SK-N-SH (cell line): ENCODE data around the gene GPATCH1. TPM values are rescaled to one million over a fixed set of nuclear protein-coding genes. Genes with fewer than 3 reads are reported as not detected.

Source experiments
- CTCF ChIA-PET: fragments of 300-600, 350-600 bp; formaldehyde crosslinking; extraction: SDS; loops from one replicate; lab custom pipeline; 2021; lab: Yijun Ruan, JAX
- POLR2A ChIA-PET: fragments of 350-600 bp; sonication (Branson Sonifier 250); formaldehyde crosslinking; extraction: SDS; loops from one replicate; lab custom pipeline; 2020; ENCODE audit warnings: antibody characterized with exemption, inconsistent platforms; lab: Yijun Ruan, JAX
- DNase-seq: peaks from one replicate; pipeline ENCODE4 v3.0.0; 2012
- H2AFZ ChIP-seq: fragments of 200-600 bp; sonication (generic); 2 replicates; pipeline ENCODE4 v1.8.1; 2016; ENCODE audit warnings: antibody characterized with exemption, mild to moderate bottlenecking, low read depth
- H3F3A ChIP-seq: fragments of 200-600 bp; sonication (generic); replicated peaks from 2 replicates; pipeline ENCODE3; 2016; ENCODE audit warnings: antibody characterized with exemption, mild to moderate bottlenecking; ENCODE audit not compliant: insufficient read depth
- H3K27ac ChIP-seq, 2 experiments: fragments of 200-500 bp in 1 of 2; fragments of 200-600 bp in 1 of 2; sonication (Bioruptor generic) in 1 of 2; sonication (generic), shearing (Covaris generic) in 1 of 2; 2 replicates each; pipeline versions ENCODE4 v1.5.1 to v1.6.1; 2014 to 2016; ENCODE audit warnings: low read depth in 2 of 2, inconsistent platforms in 1 of 2, low read length in 1 of 2, mild to moderate bottlenecking in 1 of 2, mixed read lengths in 1 of 2
- H3K27me3 ChIP-seq: fragments of 200-600 bp; sonication (generic), shearing (Covaris generic); 2 replicates; pipeline ENCODE4 v1.6.1; 2016; ENCODE audit warnings: mixed run types; ENCODE audit not compliant: insufficient read depth
- H3K36me3 ChIP-seq, 2 experiments: fragments of 200-500 bp in 1 of 2; fragments of 200-600 bp in 1 of 2; sonication (Bioruptor generic) in 1 of 2; sonication (generic) in 1 of 2; replicated peaks in 1 of 2; 2 replicates each; pipeline versions ENCODE3 to v1.5.1; 2014 to 2016; ENCODE audit warnings: low read length in 1 of 2, mild to moderate bottlenecking in 1 of 2; ENCODE audit not compliant: insufficient read depth in 2 of 2, control insufficient read depth in 1 of 2
- H3K4me1 ChIP-seq, 2 experiments: fragments of 200-500 bp in 1 of 2; fragments of 200-600 bp in 1 of 2; sonication (Bioruptor generic) in 1 of 2; sonication (generic), shearing (Covaris generic) in 1 of 2; 2 replicates each; pipeline versions ENCODE4 v1.5.1 to v1.6.1; 2014 to 2016; ENCODE audit warnings: low read depth in 1 of 2, low read length in 1 of 2, mixed run types in 1 of 2; ENCODE audit not compliant: insufficient read depth in 2 of 2, control insufficient read depth in 1 of 2
- H3K4me2 ChIP-seq: fragments of 200-600 bp; sonication (generic), shearing (Covaris generic); 2 replicates; pipeline ENCODE4 v1.6.1; 2017; ENCODE audit warnings: mixed run types
- H3K4me3 ChIP-seq, 2 experiments: fragments of 200-500 bp in 1 of 2; fragments of 200-600 bp in 1 of 2; sonication (Bioruptor generic) in 1 of 2; sonication (generic), shearing (Covaris generic) in 1 of 2; 2 replicates each; pipeline versions ENCODE4 v1.5.1 to v1.8.1; 2014 to 2016; ENCODE audit warnings: low read depth in 2 of 2, inconsistent platforms in 1 of 2, low read length in 1 of 2, mild to moderate bottlenecking in 1 of 2, mixed read lengths in 1 of 2, moderate library complexity in 1 of 2
- H3K79me2 ChIP-seq: fragments of 200-600 bp; sonication (generic); 2 replicates; pipeline ENCODE4 v1.8.1; 2017; ENCODE audit warnings: mild to moderate bottlenecking; ENCODE audit not compliant: insufficient read depth
- H3K9ac ChIP-seq: fragments of 200-600 bp; sonication (generic); 2 replicates; pipeline ENCODE4 v1.6.1; 2017; ENCODE audit warnings: mixed run types
- H3K9me2 ChIP-seq: fragments of 200-600 bp; sonication (generic); 2 replicates; pipeline ENCODE4 v1.6.1; 2017; ENCODE audit warnings: mixed run types
- H3K9me3 ChIP-seq: fragments of 200-600 bp; sonication (generic); 2 replicates; pipeline ENCODE4 v1.6.1; 2017; ENCODE audit warnings: mixed run types, mild to moderate bottlenecking, moderate library complexity
- H4K20me1 ChIP-seq: fragments of 200-600 bp; sonication (generic); 2 replicates; pipeline ENCODE4 v1.6.1; 2017; ENCODE audit warnings: mild to moderate bottlenecking, mixed run types; ENCODE audit not compliant: insufficient read depth
- ELF1 ChIP-seq: IDR thresholded peaks from 2 replicates; pipeline ENCODE4 v1.4.0; 2012
- EP300 ChIP-seq, 2 experiments: IDR thresholded peaks; 2 replicates each; pipeline versions ENCODE4 v1.4.0 to v1.6.1; 2012; ENCODE audit warnings: borderline replicate concordance in 1 of 2, low read depth in 1 of 2, low read length in 1 of 2
- GABPA ChIP-seq: IDR thresholded peaks from 2 replicates; pipeline ENCODE4 v1.4.0; 2012; ENCODE audit warnings: low read depth, mild to moderate bottlenecking
- MXI1 ChIP-seq: IDR thresholded peaks from 2 replicates; pipeline ENCODE4 v1.6.1; 2012; ENCODE audit warnings: mild to moderate bottlenecking, low read depth, low read length, improper control_type of control experiment
- PBX3 ChIP-seq: IDR thresholded peaks from 2 replicates; pipeline ENCODE4; 2012
- SIN3A ChIP-seq: IDR thresholded peaks from 2 replicates; pipeline ENCODE4 v1.6.1; 2012; ENCODE audit warnings: low read depth, mild to moderate bottlenecking, low read length, moderate library complexity, borderline replicate concordance
- SMC3 ChIP-seq: IDR thresholded peaks from 2 replicates; pipeline ENCODE4 v1.6.1; 2012; ENCODE audit warnings: low read depth, low read length, improper control_type of control experiment
- TAF1 ChIP-seq: IDR thresholded peaks from 2 replicates; pipeline ENCODE4 v1.6.1; 2012; ENCODE audit warnings: low read depth, mild to moderate bottlenecking, low read length, moderate library complexity, borderline replicate concordance
- USF1 ChIP-seq: IDR thresholded peaks from 2 replicates; pipeline ENCODE4 v1.4.0; 2012; ENCODE audit warnings: low read depth, borderline replicate concordance
- YY1 ChIP-seq: IDR thresholded peaks from 2 replicates; pipeline ENCODE4 v1.4.0; 2012; ENCODE audit warnings: low read depth, mild to moderate bottlenecking
- ZBTB33 ChIP-seq: IDR thresholded peaks from 2 replicates; pipeline ENCODE4 v1.4.0; 2012; ENCODE audit warnings: low read depth, borderline replicate concordance
- WGBS: methylation state at CpG from one replicate; pipeline ENCODE4 v1.1.6; 2017; ENCODE audit warnings: low lambda C conversion rate; 5-methylcytosine and 5-hydroxymethylcytosine counted together
- polyA plus RNA-seq, 3 experiments: library from polyadenylated mRNA; depleted of rRNA; stranded (reverse); fragments of >200 nt; gene quantifications; 2 replicates each; pipeline ENCODE4 v1.2.3, GENCODE V29; 2012
- TF ChIP-seq, protein P1 (sequence below): fragments of 200-600 bp; sonication (generic); IDR thresholded peaks from 2 replicates; pipeline ENCODE4 v1.6.1; 2017; ENCODE audit warnings: antibody characterized with exemption, mild to moderate bottlenecking, moderate library complexity
- TF ChIP-seq, protein P2 (sequence below): IDR thresholded peaks from 2 replicates; pipeline ENCODE4 v1.6.1; 2012; ENCODE audit warnings: mild to moderate bottlenecking, low read depth, low read length, moderate library complexity

Gene GPATCH1
- polyA plus RNA-seq, 1 of the 3 experiments (the other 2 are of a cell fraction), result 5.9 TPM

DNA sequence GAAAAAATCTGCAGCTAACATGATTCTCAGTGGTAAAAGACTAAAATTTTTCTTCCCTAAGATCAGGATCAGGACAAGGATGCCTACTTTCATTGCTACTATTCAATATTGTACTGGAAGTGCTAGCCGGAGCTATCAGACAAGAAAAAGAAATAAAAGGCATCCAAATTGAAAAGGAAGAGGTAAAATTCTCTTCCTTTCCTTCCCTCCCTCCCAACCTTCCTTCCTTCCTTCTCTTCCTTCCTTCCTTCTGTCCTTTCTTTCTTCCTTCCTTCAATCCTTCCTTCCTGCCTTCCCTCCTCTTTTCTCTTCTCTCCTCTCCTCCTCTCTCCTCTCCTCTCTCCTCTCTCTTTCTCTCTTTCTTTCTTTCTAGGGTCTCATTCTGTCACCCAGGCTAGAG lies 86.5 kb downstream of the GPATCH1 start:
- H3K79me2 ChIP-seq, result no peaks in the 10 kb centered on the region
- H3K36me3 ChIP-seq, result no peaks in the 10 kb centered on the region
- no peak for DNase-seq
- H3K9me3 ChIP-seq, result 0 out of 2 replicates have a peak, but pooled peaks cover 6% of the 10 kb centered on the region
- H2AFZ ChIP-seq, result no peak overlapping the region
- H3K27me3 ChIP-seq, result no peaks in the 10 kb centered on the region
- H3K4me3 ChIP-seq, result no peak overlapping the region
- ChIA-PET CTCF (interaction anchor here (1.0 kb wide), 1 partner anchor 9 kb away, joined by 4 read pairs; no protein-coding TSS in a partner anchor), POLR2A (no interaction called here)
- no peaks in the 10 kb centered on the region for H3K4me1 ChIP-seq
- no peak overlapping the region for H3K9ac ChIP-seq
- H3K4me2 ChIP-seq, result no peak overlapping the region
- WGBS, result 100% methylated on average over 1 of the region's 1 CpG
- H4K20me1 ChIP-seq, result no peaks in the 10 kb centered on the region
- H3K9me2 ChIP-seq, result no peaks in the 10 kb centered on the region
- TF ChIP-seq GABPA, result no peak
- TF ChIP-seq SMC3, result no peak
- TF ChIP-seq, protein P1, sequence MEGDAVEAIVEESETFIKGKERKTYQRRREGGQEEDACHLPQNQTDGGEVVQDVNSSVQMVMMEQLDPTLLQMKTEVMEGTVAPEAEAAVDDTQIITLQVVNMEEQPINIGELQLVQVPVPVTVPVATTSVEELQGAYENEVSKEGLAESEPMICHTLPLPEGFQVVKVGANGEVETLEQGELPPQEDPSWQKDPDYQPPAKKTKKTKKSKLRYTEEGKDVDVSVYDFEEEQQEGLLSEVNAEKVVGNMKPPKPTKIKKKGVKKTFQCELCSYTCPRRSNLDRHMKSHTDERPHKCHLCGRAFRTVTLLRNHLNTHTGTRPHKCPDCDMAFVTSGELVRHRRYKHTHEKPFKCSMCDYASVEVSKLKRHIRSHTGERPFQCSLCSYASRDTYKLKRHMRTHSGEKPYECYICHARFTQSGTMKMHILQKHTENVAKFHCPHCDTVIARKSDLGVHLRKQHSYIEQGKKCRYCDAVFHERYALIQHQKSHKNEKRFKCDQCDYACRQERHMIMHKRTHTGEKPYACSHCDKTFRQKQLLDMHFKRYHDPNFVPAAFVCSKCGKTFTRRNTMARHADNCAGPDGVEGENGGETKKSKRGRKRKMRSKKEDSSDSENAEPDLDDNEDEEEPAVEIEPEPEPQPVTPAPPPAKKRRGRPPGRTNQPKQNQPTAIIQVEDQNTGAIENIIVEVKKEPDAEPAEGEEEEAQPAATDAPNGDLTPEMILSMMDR, result no peak
- no peak for TF ChIP-seq YY1
- TF ChIP-seq USF1, result no peak
- no peak for TF ChIP-seq ELF1
- TF ChIP-seq PBX3, result no peak
- no peak for TF ChIP-seq SIN3A
- no peak for TF ChIP-seq MXI1
- TF ChIP-seq ZBTB33, result no peak
- H3F3A ChIP-seq, result peaks cover 11% of the 10 kb centered on the region
- no peak overlapping the region for H3K27ac ChIP-seq

DNA sequence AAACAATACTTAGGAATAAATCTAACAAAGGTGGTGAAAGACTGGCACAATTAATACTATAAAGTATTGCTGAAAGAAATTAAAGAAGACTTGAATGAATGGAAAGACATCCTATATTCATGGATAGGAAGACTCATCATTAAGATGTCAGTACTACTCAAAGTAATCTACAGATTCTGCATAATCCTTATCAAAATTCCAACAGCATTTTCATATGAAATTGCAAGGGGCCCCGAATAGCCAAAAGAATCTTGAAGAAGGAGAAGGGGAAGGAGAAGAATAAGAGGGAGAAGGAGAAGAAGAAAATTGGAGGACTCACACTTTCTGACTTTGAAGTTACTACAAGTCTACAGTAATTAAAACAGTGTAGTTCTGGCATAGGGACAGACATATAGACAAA lies 87.5 kb downstream of the GPATCH1 start:
- Histone ChIP-seq H3K27me3 (no peaks in the 10 kb centered on the region), H3K9ac (no peak overlapping the region), H4K20me1 (no peaks in the 10 kb centered on the region), H3K4me1 (peaks cover 0 to 6% of the 10 kb centered on the region in 2 experiments; a peak in 1 of 4 replicates), H3K4me3 (no peak overlapping the region), H3K79me2 (no peaks in the 10 kb centered on the region), H3K27ac (no peak overlapping the region), H3K4me2 (no peak overlapping the region), H2AFZ (no peak overlapping the region), H3K9me2 (no peaks in the 10 kb centered on the region), H3K36me3 (no peaks in the 10 kb centered on the region), H3F3A (peaks cover 13% of the 10 kb centered on the region), H3K9me3 (0 out of 2 replicates have a peak, but pooled peaks cover 6% of the 10 kb centered on the region)
- WGBS, result 66% methylated on average over 1 of the region's 1 CpG
- ChIA-PET CTCF (interaction anchor here (6.1 kb wide), 1 partner anchor 16 kb away, joined by 25 read pairs; no protein-coding TSS in a partner anchor), POLR2A (no interaction called here)
- TF ChIP-seq EP300 (IDR thresholded peaks at IDR 0.05; ENCODE audit: borderline replicate concordance in 1 of 2, low read depth in 1 of 2, low read length in 1 of 2), result no peak
- TF ChIP-seq USF1, result no peak
- TF ChIP-seq, protein P2, sequence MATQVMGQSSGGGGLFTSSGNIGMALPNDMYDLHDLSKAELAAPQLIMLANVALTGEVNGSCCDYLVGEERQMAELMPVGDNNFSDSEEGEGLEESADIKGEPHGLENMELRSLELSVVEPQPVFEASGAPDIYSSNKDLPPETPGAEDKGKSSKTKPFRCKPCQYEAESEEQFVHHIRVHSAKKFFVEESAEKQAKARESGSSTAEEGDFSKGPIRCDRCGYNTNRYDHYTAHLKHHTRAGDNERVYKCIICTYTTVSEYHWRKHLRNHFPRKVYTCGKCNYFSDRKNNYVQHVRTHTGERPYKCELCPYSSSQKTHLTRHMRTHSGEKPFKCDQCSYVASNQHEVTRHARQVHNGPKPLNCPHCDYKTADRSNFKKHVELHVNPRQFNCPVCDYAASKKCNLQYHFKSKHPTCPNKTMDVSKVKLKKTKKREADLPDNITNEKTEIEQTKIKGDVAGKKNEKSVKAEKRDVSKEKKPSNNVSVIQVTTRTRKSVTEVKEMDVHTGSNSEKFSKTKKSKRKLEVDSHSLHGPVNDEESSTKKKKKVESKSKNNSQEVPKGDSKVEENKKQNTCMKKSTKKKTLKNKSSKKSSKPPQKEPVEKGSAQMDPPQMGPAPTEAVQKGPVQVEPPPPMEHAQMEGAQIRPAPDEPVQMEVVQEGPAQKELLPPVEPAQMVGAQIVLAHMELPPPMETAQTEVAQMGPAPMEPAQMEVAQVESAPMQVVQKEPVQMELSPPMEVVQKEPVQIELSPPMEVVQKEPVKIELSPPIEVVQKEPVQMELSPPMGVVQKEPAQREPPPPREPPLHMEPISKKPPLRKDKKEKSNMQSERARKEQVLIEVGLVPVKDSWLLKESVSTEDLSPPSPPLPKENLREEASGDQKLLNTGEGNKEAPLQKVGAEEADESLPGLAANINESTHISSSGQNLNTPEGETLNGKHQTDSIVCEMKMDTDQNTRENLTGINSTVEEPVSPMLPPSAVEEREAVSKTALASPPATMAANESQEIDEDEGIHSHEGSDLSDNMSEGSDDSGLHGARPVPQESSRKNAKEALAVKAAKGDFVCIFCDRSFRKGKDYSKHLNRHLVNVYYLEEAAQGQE, result no peak
- no peak for TF ChIP-seq YY1
- no peak for TF ChIP-seq SIN3A
- no peak for TF ChIP-seq TAF1
- TF ChIP-seq ELF1, result no peak
- no peak for DNase-seq
